NCI-H1105 (cell line): ENCODE measurements around the gene GPR37L1.
A peak's percentile ranks its signal among the peaks of the same experiment; 100 is the strongest.
"Not testable (repeated sequence)": the region's sequence is repeated elsewhere in the genome, so short reads cannot be mapped to it uniquely, and the experiment has no call there.

Source experiments
- DNase-seq: peaks from one replicate; lab custom pipeline; 2025; lab: John Stamatoyannopoulos, UW

The GPR37L1 gene

GRCh38 chr1:202133496-202133895 is 10.8 kb downstream of the GPR37L1 start:
- DNase-seq = no peak

- no peak for DNase-seq
Observed at GRCh38 chr1:202133989-202134388, 11.3 kb downstream of the GPR37L1 start.

GRCh38 chr1:202134645-202135172 is 12.0 kb downstream of the GPR37L1 start:
- DNase-seq = no peak

GRCh38 chr1:202135221-202135721 is 12.6 kb downstream of the GPR37L1 start:
- DNase-seq = peak; percentile 69

GRCh38 chr1:202140833-202141232 is 18.1 kb downstream of the GPR37L1 start:
- no peak for DNase-seq

- DNase-seq = not testable (repeated sequence)
Observed at GRCh38 chr1:202141468-202141867, 18.8 kb downstream of the GPR37L1 start.

- DNase-seq = no peak
Observed at GRCh38 chr1:202143011-202143767, 20.5 kb downstream of the GPR37L1 start.

GRCh38 chr1:202143768-202144401 is 21.2 kb downstream of the GPR37L1 start:
- DNase-seq = peak; percentile 39

GRCh38 chr1:202144402-202145067 is 21.8 kb downstream of the GPR37L1 start, which contains the start of gene ARL8A:
TSS of gene ARL8A (minus strand) at chr1:202144737. CDS start at chr1:202144572, 165 bp downstream.
- peak; percentile 54 for DNase-seq

- no peak for DNase-seq
Observed at GRCh38 chr1:202145068-202145743, 22.5 kb downstream of the GPR37L1 start.

- DNase-seq = not testable (repeated sequence)
Observed at GRCh38 chr1:202145744-202146140, 23.0 kb downstream of the GPR37L1 start.

- no peak for DNase-seq
Observed at GRCh38 chr1:202146279-202146678, 23.6 kb downstream of the GPR37L1 start.

GRCh38 chr1:202146993-202147392 is 24.3 kb downstream of the GPR37L1 start:
- DNase-seq = no peak

- no peak for DNase-seq
Observed at GRCh38 chr1:202148391-202148790, 25.7 kb downstream of the GPR37L1 start.

- DNase-seq = no peak
Observed at GRCh38 chr1:202149566-202149965, 26.8 kb downstream of the GPR37L1 start.

- no peak for DNase-seq
Observed at GRCh38 chr1:202150187-202150586, 27.5 kb downstream of the GPR37L1 start.

GRCh38 chr1:202150602-202151001 is 27.9 kb downstream of the GPR37L1 start:
- no peak for DNase-seq

- no peak for DNase-seq
Observed at GRCh38 chr1:202151045-202151444, 28.3 kb downstream of the GPR37L1 start.

GRCh38 chr1:202152399-202152798 is 29.7 kb downstream of the GPR37L1 start:
- no peak for DNase-seq

- DNase-seq = no peak
Observed at GRCh38 chr1:202153284-202153683, 30.6 kb downstream of the GPR37L1 start.

GRCh38 chr1:202154148-202154765 is 31.5 kb downstream of the GPR37L1 start:
- DNase-seq = no peak
